ENCODE data around the gene KCND2. TPM values are rescaled to one million over a fixed set of nuclear protein-coding genes. Genes with fewer than 3 reads are reported as not detected.

KCND2 gene
- total RNA-seq, 1 donor from 2014 or later, result 0.46 TPM

- no peak overlapping the region for H3K4me3 Mint-ChIP-seq (ENCODE audit: unreplicated experiment)
- H3K9me3 Mint-ChIP-seq (ENCODE audit: unreplicated experiment), result no peaks in the 10 kb centered on the region
- no peak for TF ChIP-seq CTCF (IDR thresholded peaks at IDR 0.05)
- H3K27me3 Mint-ChIP-seq (ENCODE audit: unreplicated experiment), result no peaks in the 10 kb centered on the region
- no peaks in the 10 kb centered on the region for H3K36me3 Mint-ChIP-seq (ENCODE audit: unreplicated experiment)
- DNase-seq (ENCODE audit: extremely low spot score, unreplicated experiment), result no peak
- H3K4me1 Mint-ChIP-seq (ENCODE audit: unreplicated experiment), result no peaks in the 10 kb centered on the region
- no peak overlapping the region for H3K27ac Mint-ChIP-seq (ENCODE audit: unreplicated experiment)
These were observed 256.8 kb downstream of the KCND2 start for GRCh38 chr7:120529736-120530135.

- DNase-seq (ENCODE audit: extremely low spot score, unreplicated experiment), result no peak
- TF ChIP-seq CTCF (IDR thresholded peaks at IDR 0.05), result no peak
- Mint-ChIP-seq H3K4me3 (ENCODE audit: unreplicated experiment) (no peak overlapping the region), H3K4me1 (ENCODE audit: unreplicated experiment) (no peaks in the 10 kb centered on the region), H3K36me3 (ENCODE audit: unreplicated experiment) (no peaks in the 10 kb centered on the region), H3K27ac (ENCODE audit: unreplicated experiment) (no peak overlapping the region), H3K9me3 (ENCODE audit: unreplicated experiment) (no peaks in the 10 kb centered on the region), H3K27me3 (ENCODE audit: unreplicated experiment) (no peaks in the 10 kb centered on the region)
These were observed 265.4 kb downstream of the KCND2 start for GRCh38 chr7:120538335-120538734.

- Mint-ChIP-seq H3K36me3 (ENCODE audit: unreplicated experiment) (no peaks in the 10 kb centered on the region), H3K27me3 (ENCODE audit: unreplicated experiment) (no peaks in the 10 kb centered on the region)
These were observed 266.3 kb downstream of the KCND2 start for GRCh38 chr7:120539321-120539720.

GRCh38 chr7:120547605-120548004 lies 274.6 kb downstream of the KCND2 start:
- H3K36me3 Mint-ChIP-seq (ENCODE audit: unreplicated experiment), result no peaks in the 10 kb centered on the region
- H3K4me3 Mint-ChIP-seq (ENCODE audit: unreplicated experiment), result no peak overlapping the region
- TF ChIP-seq CTCF (IDR thresholded peaks at IDR 0.05), result no peak
- no peak for DNase-seq (ENCODE audit: extremely low spot score, unreplicated experiment)
- H3K27me3 Mint-ChIP-seq (ENCODE audit: unreplicated experiment), result peaks cover 7% of the 10 kb centered on the region
- no peaks in the 10 kb centered on the region for H3K9me3 Mint-ChIP-seq (ENCODE audit: unreplicated experiment)
- H3K4me1 Mint-ChIP-seq (ENCODE audit: unreplicated experiment), result peaks cover 5% of the 10 kb centered on the region
- no peak overlapping the region for H3K27ac Mint-ChIP-seq (ENCODE audit: unreplicated experiment)

More at GRCh38 chr7:120539321-120539720, 266.3 kb downstream of the KCND2 start:
- Mint-ChIP-seq H3K4me3 (ENCODE audit: unreplicated experiment) (no peak overlapping the region), H3K27ac (ENCODE audit: unreplicated experiment) (no peak overlapping the region), H3K4me1 (ENCODE audit: unreplicated experiment) (no peaks in the 10 kb centered on the region), H3K9me3 (ENCODE audit: unreplicated experiment) (no peaks in the 10 kb centered on the region)
- TF ChIP-seq CTCF (IDR thresholded peaks at IDR 0.05), result no peak
- DNase-seq (ENCODE audit: extremely low spot score, unreplicated experiment), result no peak

GRCh38 chr7:120550494-120551048 lies 277.6 kb downstream of the KCND2 start:
- DNase-seq (ENCODE audit: extremely low spot score, unreplicated experiment), result no peak
- H3K4me3 Mint-ChIP-seq (ENCODE audit: unreplicated experiment), result no peak overlapping the region
- no peak overlapping the region for H3K27ac Mint-ChIP-seq (ENCODE audit: unreplicated experiment)
- no peaks in the 10 kb centered on the region for H3K9me3 Mint-ChIP-seq (ENCODE audit: unreplicated experiment)
- H3K4me1 Mint-ChIP-seq (ENCODE audit: unreplicated experiment), result peaks cover 5% of the 10 kb centered on the region
- TF ChIP-seq CTCF (IDR thresholded peaks at IDR 0.05), result no peak
- peaks cover 14% of the 10 kb centered on the region for H3K27me3 Mint-ChIP-seq (ENCODE audit: unreplicated experiment)
- H3K36me3 Mint-ChIP-seq (ENCODE audit: unreplicated experiment), result no peaks in the 10 kb centered on the region

Data from osteocyte (in vitro differentiated cells).